K562 (cell line): ENCODE data around the gene AP5Z1. TPM values are rescaled to one million over a fixed set of nuclear protein-coding genes. Genes with fewer than 3 reads are reported as not detected.

ENCODE experiments used
- microRNA-seq: library from miRNA; unstranded; fragments of <30 nt; microRNA quantifications from one replicate; pipeline ENCODE4, GENCODE V29; 2018; ENCODE audit warnings: borderline microRNAs expressed
- polyA plus RNA-seq, 8 experiments: library from polyadenylated mRNA; depleted of rRNA in 4 of 8; stranded (reverse) in 5 of 8; unstranded in 3 of 8; fragments of >200 nt; fragmentation: Nextera tagmentation in 2 of 8; fragmentation: Illumina TruSeq in 1 of 8; extraction: Ambion mirVana in 2 of 8; extraction: Trizol in 1 of 8; gene quantifications; 2 replicates each; pipeline versions ENCODE4 v1.2.1 to v1.2.3, GENCODE V29; 2011 to 2014; ENCODE audit warnings: inconsistent platforms in 1 of 8, missing spikeins in 1 of 8
- small RNA-seq: library from RNA; depleted of rRNA; stranded (forward); fragments of <200 nt; gene quantifications from one replicate; pipeline ENCODE3, GENCODE V24; 2014
- total RNA-seq, 7 experiments: library from RNA; depleted of rRNA in 6 of 7; stranded (reverse); fragments of >200 nt in 6 of 7; fragmentation: Illumina TruSeq in 2 of 7; extraction: Trizol in 2 of 7; gene quantifications; 2 replicates each; pipeline versions ENCODE4 v1.2.1 to v1.2.3, GENCODE V29; 2011 to 2021; ENCODE audit warnings: low replicate concordance in 1 of 7

AP5Z1 gene
- total and polyA plus RNA-seq, 9 of the 15 experiments (the other 6 are each of a cell fraction or from before 2014, with no cell fraction given): 0.06 to 31.1 (median 6.4) TPM

Small RNA genes within 50 kb of the gene (microRNA-seq; reads per million reads assigned to microRNA genes)
- not detected for gene MIR4656

Small RNA genes within 50 kb of the gene (small RNA-seq; reads per million reads assigned to genes)
- gene MIR4656: not detected
- not detected for gene RF00019

Other genes with a start within 250 kb of the AP5Z1 start
- 17.0 and 19.5 TPM in 2 replicates for gene FOXK1, start 93.3 kb upstream of the AP5Z1 start, total RNA-seq (2014; rRNA removed)
- gene FOXK1, start 93.3 kb upstream of the AP5Z1 start, total RNA-seq (2014; rRNA removed; fragmentation: Illumina TruSeq; extraction: Trizol): 8.1 and 9.1 TPM in 2 replicates
- 8.5 and 9.1 TPM in 2 replicates for gene FOXK1, start 93.3 kb upstream of the AP5Z1 start, total RNA-seq (2015; rRNA removed; fragmentation: Illumina TruSeq; extraction: Trizol)
- gene FOXK1, start 93.3 kb upstream of the AP5Z1 start, total RNA-seq (2021): 42.2 and 45.5 TPM in 2 replicates
- gene FOXK1, start 93.3 kb upstream of the AP5Z1 start, polyA plus RNA-seq (2011; rRNA removed): 2.9 and 4.2 TPM in 2 replicates
- 5.0 and 6.8 TPM in 2 replicates for gene FOXK1, start 93.3 kb upstream of the AP5Z1 start, polyA plus RNA-seq (2014; fragmentation: Illumina TruSeq; extraction: Trizol)
- gene FOXK1, start 93.3 kb upstream of the AP5Z1 start, polyA plus RNA-seq (2014; fragmentation: Nextera tagmentation; extraction: Ambion mirVana): under 1 TPM; 0.32 to 0.34 TPM
- gene FOXK1, start 93.3 kb upstream of the AP5Z1 start, polyA plus RNA-seq (2014; rRNA removed): 11.8 TPM in 2 replicates
- gene PAPOLB, start 86.4 kb downstream of the AP5Z1 start, total RNA-seq (2014; rRNA removed): 0.12 TPM in 1 of 2 replicates, not detected in the other
- 0.26 and 0.33 TPM in 2 replicates for gene PAPOLB, start 86.4 kb downstream of the AP5Z1 start, total RNA-seq (2014; rRNA removed; fragmentation: Illumina TruSeq; extraction: Trizol)
- gene PAPOLB, start 86.4 kb downstream of the AP5Z1 start, total RNA-seq (2015; rRNA removed; fragmentation: Illumina TruSeq; extraction: Trizol): 0.23 and 0.29 TPM in 2 replicates
- gene PAPOLB, start 86.4 kb downstream of the AP5Z1 start, total RNA-seq (2021): 0.16 and 0.25 TPM in 2 replicates
- 0.01 and 0.04 TPM in 2 replicates for gene PAPOLB, start 86.4 kb downstream of the AP5Z1 start, polyA plus RNA-seq (2011; rRNA removed)
- gene PAPOLB, start 86.4 kb downstream of the AP5Z1 start, polyA plus RNA-seq (2014; fragmentation: Illumina TruSeq; extraction: Trizol): not detected in 2 replicates
- not detected for gene PAPOLB, start 86.4 kb downstream of the AP5Z1 start, polyA plus RNA-seq (2014; fragmentation: Nextera tagmentation; extraction: Ambion mirVana)
- gene PAPOLB, start 86.4 kb downstream of the AP5Z1 start, polyA plus RNA-seq (2014; rRNA removed): 0.05 TPM in 1 of 2 replicates, not detected in the other
- 4.6 and 4.8 TPM in 2 replicates for gene RADIL, start 108.1 kb downstream of the AP5Z1 start, total RNA-seq (2014; rRNA removed)
- 0.25 and 0.48 TPM in 2 replicates for gene RADIL, start 108.1 kb downstream of the AP5Z1 start, total RNA-seq (2014; rRNA removed; fragmentation: Illumina TruSeq; extraction: Trizol)
- 0.91 and 1.4 TPM in 2 replicates for gene RADIL, start 108.1 kb downstream of the AP5Z1 start, total RNA-seq (2015; rRNA removed; fragmentation: Illumina TruSeq; extraction: Trizol)
- gene RADIL, start 108.1 kb downstream of the AP5Z1 start, total RNA-seq (2021): 8.1 and 8.6 TPM in 2 replicates
- 2.4 and 2.7 TPM in 2 replicates for gene RADIL, start 108.1 kb downstream of the AP5Z1 start, polyA plus RNA-seq (2011; rRNA removed)
- 1.4 and 2.2 TPM in 2 replicates for gene RADIL, start 108.1 kb downstream of the AP5Z1 start, polyA plus RNA-seq (2014; fragmentation: Illumina TruSeq; extraction: Trizol)
- under 1 TPM in 1 of 2 experiments, not detected in 1; 0.06 TPM for gene RADIL, start 108.1 kb downstream of the AP5Z1 start, polyA plus RNA-seq (2014; fragmentation: Nextera tagmentation; extraction: Ambion mirVana)
- 4.2 and 5.4 TPM in 2 replicates for gene RADIL, start 108.1 kb downstream of the AP5Z1 start, polyA plus RNA-seq (2014; rRNA removed)
- 0.20 TPM in 1 of 2 replicates, not detected in the other for gene MMD2, start 183.6 kb downstream of the AP5Z1 start, total RNA-seq (2014; rRNA removed)
- not detected in 2 replicates for gene MMD2, start 183.6 kb downstream of the AP5Z1 start, total RNA-seq (2014; rRNA removed; fragmentation: Illumina TruSeq; extraction: Trizol)
- not detected in 2 replicates for gene MMD2, start 183.6 kb downstream of the AP5Z1 start, total RNA-seq (2015; rRNA removed; fragmentation: Illumina TruSeq; extraction: Trizol)
- gene MMD2, start 183.6 kb downstream of the AP5Z1 start, total RNA-seq (2021): not detected in 2 replicates
- not detected in 2 replicates for gene MMD2, start 183.6 kb downstream of the AP5Z1 start, polyA plus RNA-seq (2011; rRNA removed)
- gene MMD2, start 183.6 kb downstream of the AP5Z1 start, polyA plus RNA-seq (2014; fragmentation: Illumina TruSeq; extraction: Trizol): not detected in 2 replicates
- gene MMD2, start 183.6 kb downstream of the AP5Z1 start, polyA plus RNA-seq (2014; fragmentation: Nextera tagmentation; extraction: Ambion mirVana): not detected
- gene MMD2, start 183.6 kb downstream of the AP5Z1 start, polyA plus RNA-seq (2014; rRNA removed): not detected in 2 replicates